SH-SY5Y (cell line): ENCODE measurements around the gene TEX19.

Experiments used
- GATA2 ChIP-seq: IDR thresholded peaks from 2 replicates; pipeline ENCODE4 v1.6.1; 2011; ENCODE audit warnings: mild to moderate bottlenecking, low read depth, low read length
- GATA3 ChIP-seq: IDR thresholded peaks from 2 replicates; pipeline ENCODE4 v1.6.1; 2011; ENCODE audit warnings: low read depth, mild to moderate bottlenecking, low read length, moderate library complexity

DNA sequence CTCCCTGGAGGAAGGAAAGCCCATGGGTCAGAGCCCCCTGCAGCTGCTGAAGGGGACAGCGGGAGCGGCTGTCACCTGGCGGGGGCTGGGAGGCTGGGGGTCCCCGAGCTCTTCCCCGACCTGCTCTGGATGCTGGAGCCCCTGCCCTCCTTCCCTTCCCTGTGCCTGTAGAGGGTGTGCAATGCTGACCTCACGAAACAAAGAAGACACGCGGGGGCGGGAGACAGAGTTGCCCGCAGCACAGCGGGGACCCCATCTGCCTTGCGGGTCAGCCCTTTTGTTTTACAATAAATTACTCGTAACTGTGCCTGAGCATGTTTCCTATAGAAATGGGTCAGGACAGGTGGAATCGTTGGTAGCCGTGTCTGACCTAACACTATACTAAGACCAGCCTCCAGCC, 31.8 kb upstream of the TEX19 start:
- no peak for TF ChIP-seq GATA2
- no peak for TF ChIP-seq GATA3
